ENCODE measurements around the gene MAVS.

Gene MAVS

DNA sequence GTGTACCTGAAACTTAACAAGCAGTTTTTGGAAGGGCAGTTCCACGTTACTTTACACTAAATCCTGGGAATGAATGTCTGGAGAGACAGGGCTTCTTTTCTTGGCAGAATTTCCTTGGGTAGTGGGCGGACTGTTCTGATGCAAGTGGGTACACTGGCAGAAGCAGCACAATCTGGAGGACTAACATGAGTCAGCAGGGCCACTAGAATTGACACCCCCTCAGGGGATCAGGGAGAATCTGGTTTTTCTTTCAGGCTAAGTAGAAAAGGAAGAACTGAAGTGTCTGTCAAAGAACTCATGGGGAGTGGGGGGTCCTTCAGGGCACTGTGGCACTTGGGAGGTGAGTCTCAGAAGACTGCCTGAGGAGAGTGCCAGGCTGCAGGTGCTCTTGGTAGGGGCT lies 77.2 kb downstream of the MAVS start:
- Histone ChIP-seq H3K4me3 (replicated peaks; ENCODE audit: insufficient read depth, low read length) (no peak overlapping the region), H3K27me3 (ENCODE audit: insufficient read depth, poor library complexity, severe bottlenecking) (no peaks in the 10 kb centered on the region), H3K27ac (replicated peaks) (peak overlapping the region; percentile 10; the same call in 1 of the 2 replicates)
- DNase-seq (ENCODE audit: low read depth in 1 of 2, low spot score in 1 of 2) = no peak
- TF ChIP-seq, protein P1, sequence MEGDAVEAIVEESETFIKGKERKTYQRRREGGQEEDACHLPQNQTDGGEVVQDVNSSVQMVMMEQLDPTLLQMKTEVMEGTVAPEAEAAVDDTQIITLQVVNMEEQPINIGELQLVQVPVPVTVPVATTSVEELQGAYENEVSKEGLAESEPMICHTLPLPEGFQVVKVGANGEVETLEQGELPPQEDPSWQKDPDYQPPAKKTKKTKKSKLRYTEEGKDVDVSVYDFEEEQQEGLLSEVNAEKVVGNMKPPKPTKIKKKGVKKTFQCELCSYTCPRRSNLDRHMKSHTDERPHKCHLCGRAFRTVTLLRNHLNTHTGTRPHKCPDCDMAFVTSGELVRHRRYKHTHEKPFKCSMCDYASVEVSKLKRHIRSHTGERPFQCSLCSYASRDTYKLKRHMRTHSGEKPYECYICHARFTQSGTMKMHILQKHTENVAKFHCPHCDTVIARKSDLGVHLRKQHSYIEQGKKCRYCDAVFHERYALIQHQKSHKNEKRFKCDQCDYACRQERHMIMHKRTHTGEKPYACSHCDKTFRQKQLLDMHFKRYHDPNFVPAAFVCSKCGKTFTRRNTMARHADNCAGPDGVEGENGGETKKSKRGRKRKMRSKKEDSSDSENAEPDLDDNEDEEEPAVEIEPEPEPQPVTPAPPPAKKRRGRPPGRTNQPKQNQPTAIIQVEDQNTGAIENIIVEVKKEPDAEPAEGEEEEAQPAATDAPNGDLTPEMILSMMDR (IDR thresholded peaks at IDR 0.05; ENCODE audit: insufficient read depth, low read length) = no peak
- TF ChIP-seq, protein P2, sequence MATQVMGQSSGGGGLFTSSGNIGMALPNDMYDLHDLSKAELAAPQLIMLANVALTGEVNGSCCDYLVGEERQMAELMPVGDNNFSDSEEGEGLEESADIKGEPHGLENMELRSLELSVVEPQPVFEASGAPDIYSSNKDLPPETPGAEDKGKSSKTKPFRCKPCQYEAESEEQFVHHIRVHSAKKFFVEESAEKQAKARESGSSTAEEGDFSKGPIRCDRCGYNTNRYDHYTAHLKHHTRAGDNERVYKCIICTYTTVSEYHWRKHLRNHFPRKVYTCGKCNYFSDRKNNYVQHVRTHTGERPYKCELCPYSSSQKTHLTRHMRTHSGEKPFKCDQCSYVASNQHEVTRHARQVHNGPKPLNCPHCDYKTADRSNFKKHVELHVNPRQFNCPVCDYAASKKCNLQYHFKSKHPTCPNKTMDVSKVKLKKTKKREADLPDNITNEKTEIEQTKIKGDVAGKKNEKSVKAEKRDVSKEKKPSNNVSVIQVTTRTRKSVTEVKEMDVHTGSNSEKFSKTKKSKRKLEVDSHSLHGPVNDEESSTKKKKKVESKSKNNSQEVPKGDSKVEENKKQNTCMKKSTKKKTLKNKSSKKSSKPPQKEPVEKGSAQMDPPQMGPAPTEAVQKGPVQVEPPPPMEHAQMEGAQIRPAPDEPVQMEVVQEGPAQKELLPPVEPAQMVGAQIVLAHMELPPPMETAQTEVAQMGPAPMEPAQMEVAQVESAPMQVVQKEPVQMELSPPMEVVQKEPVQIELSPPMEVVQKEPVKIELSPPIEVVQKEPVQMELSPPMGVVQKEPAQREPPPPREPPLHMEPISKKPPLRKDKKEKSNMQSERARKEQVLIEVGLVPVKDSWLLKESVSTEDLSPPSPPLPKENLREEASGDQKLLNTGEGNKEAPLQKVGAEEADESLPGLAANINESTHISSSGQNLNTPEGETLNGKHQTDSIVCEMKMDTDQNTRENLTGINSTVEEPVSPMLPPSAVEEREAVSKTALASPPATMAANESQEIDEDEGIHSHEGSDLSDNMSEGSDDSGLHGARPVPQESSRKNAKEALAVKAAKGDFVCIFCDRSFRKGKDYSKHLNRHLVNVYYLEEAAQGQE (IDR thresholded peaks at IDR 0.05; ENCODE audit: insufficient replicate concordance, low read depth) = no peak
- no peak for TF ChIP-seq GABPA (IDR thresholded peaks at IDR 0.05; ENCODE audit: low read depth)
- TF ChIP-seq SPI1 (IDR thresholded peaks at IDR 0.05; ENCODE audit: borderline replicate concordance, low read depth) = no peak
- TF ChIP-seq POLR2AphosphoS5 (IDR thresholded peaks at IDR 0.05; ENCODE audit: low read depth) = no peak

DNA sequence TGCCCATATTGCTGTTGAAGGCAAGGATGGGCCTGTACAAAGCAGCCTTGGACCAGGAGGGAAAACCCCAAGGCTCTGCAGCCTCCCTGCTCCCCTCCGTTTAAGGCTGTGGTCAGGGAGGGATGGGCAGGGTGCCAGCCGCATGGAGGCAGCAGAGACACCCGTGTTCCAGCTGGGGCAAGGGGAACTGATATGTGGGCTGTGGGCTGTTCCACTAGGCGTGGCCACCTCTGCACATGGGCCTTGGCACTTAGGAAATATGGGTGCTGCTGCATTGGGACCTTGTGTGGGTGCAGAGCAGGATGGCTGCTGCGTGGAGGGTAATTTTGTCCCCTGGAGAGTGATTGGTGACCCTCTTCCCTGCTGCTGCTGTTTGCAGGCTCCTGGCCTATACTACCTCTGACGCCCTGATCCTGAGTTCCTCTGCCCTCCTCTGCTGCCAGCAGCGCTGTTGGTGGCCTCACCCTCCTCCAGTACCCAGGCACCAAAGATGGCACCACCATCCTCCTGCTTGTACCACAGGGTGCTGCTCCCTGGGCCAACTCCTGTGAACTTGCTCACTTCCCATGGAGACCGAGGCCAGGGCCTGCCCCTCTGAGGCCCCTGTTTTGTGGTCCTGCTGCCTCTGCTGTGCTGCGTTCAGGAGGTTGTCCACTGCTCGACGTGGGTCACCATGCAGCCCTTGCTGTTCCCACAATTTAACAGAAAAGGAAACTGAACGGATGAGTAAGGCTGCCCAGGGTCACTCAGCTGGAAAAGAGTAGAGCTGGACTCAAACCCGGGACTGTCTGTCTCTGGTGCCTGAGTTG lies 77.9 kb downstream of the MAVS start:
- TF ChIP-seq SPI1 (IDR thresholded peaks at IDR 0.05; ENCODE audit: borderline replicate concordance, low read depth) (peak; percentile 55; the same call in 1 of the 2 replicates), POLR2AphosphoS5 (IDR thresholded peaks at IDR 0.05; ENCODE audit: low read depth) (peak; percentile 80; the same call in 1 of the 2 replicates), GABPA (IDR thresholded peaks at IDR 0.05; ENCODE audit: low read depth) (no peak)
- TF ChIP-seq, protein P2 (IDR thresholded peaks at IDR 0.05; ENCODE audit: insufficient replicate concordance, low read depth) = no peak
- TF ChIP-seq, protein P1 (IDR thresholded peaks at IDR 0.05; ENCODE audit: insufficient read depth, low read length) = peak; percentile 17
- H3K4me3 ChIP-seq (replicated peaks; ENCODE audit: insufficient read depth, low read length) = no peak overlapping the region
- peak overlapping the region; percentile 10; the same call in 1 of the 2 replicates for H3K27ac ChIP-seq (replicated peaks)
- peak; percentile 69 to 88 for DNase-seq (ENCODE audit: low read depth in 1 of 2, low spot score in 1 of 2)
- H3K27me3 ChIP-seq (ENCODE audit: insufficient read depth, poor library complexity, severe bottlenecking) = no peaks in the 10 kb centered on the region

DNA sequence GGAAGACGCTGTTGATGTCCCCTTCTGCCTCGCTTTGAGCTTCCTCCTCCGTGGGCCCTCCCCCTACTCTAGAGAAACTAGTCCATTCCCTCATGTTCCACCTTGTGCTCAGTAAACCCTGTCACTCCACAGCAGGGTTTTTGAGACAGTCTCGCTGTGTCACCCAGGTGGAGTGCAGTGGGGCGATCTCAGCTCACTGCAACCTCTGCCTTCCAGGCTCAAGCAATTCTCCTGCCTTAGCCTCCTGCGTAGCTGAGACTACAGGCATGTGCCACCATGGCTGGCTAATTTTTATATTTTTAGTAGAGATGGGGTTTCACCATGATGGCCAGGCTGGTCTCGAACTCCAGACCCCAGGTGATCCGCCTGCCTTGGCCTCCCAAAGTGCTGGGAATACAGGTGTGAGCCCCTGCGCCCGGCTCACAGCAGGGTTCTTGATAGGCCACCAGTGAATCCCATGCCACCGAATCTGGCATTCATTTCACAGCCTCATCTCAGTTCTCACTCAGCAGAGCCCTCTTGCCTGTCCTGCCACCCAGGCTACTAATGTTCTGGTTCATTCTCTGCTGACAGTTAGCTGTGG lies 78.6 kb downstream of the MAVS start:
- Histone ChIP-seq H3K27ac (replicated peaks) (peak overlapping the region; percentile 46), H3K27me3 (ENCODE audit: insufficient read depth, poor library complexity, severe bottlenecking) (no peaks in the 10 kb centered on the region), H3K4me3 (replicated peaks; ENCODE audit: insufficient read depth, low read length) (no peak overlapping the region)
- DNase-seq (ENCODE audit: low read depth in 1 of 2, low spot score in 1 of 2) = no peak
- TF ChIP-seq, protein P2 (IDR thresholded peaks at IDR 0.05; ENCODE audit: insufficient replicate concordance, low read depth) = no peak
- TF ChIP-seq POLR2AphosphoS5 (IDR thresholded peaks at IDR 0.05; ENCODE audit: low read depth) = no peak
- TF ChIP-seq, protein P1 (IDR thresholded peaks at IDR 0.05; ENCODE audit: insufficient read depth, low read length) = no peak
- no peak for TF ChIP-seq SPI1 (IDR thresholded peaks at IDR 0.05; ENCODE audit: borderline replicate concordance, low read depth)
- TF ChIP-seq GABPA (IDR thresholded peaks at IDR 0.05; ENCODE audit: low read depth) = no peak
